ENCODE results near the gene NOL9. TPM values are rescaled to one million over a fixed set of nuclear protein-coding genes. Genes with fewer than 3 reads are reported as not detected.

The NOL9 gene
- total and polyA plus RNA-seq, 10 of the 15 experiments (the other 5 are each of a cell fraction or from before 2014, with no cell fraction given), result 3.9 to 35.9 (median 23.0) TPM

DNA sequence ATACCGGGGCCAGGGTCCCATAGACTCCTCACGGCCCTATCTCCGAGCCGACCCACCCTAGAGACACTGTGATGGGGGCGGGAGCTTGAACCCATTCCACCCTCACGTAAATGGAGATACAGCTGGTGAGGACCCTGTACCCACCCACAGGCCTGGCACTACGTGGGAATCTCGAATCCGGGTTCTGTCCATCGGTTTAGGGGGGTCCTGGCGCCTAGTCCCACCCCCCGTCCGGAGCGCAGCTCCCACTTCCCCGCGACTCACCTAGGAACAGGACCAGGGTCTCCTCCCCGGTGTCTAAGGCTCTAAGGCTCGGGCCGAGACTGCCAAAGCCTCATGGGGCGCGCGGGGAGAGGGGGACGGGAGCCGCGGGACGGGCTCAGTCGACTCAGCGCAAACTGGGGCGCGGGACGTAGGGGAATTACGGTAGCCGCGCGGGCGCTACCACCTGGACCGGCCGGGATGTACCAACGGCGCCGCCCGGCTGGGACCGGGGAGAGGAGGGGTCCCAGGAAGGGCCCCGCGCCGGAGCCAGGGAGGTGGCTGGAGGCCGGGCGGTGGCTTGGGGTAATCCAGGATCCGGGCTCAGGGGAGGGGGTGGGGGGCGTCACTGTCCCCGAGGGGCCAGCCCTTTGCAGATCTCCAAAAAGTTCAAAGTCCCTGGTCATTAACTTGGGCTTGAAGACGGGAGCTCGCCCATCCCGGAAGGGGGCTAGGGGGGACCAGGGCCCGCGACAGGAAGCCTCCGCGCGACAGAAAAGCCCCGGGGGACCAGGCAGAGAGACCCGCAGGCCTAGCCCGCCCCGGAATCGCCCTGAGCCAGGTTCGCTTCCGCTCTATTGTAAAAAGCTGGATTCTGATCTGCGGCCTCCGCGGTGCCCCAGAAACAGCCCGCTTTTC lies 63.9 kb downstream of the NOL9 start (continued):
- TF ChIP-seq, protein P1, sequence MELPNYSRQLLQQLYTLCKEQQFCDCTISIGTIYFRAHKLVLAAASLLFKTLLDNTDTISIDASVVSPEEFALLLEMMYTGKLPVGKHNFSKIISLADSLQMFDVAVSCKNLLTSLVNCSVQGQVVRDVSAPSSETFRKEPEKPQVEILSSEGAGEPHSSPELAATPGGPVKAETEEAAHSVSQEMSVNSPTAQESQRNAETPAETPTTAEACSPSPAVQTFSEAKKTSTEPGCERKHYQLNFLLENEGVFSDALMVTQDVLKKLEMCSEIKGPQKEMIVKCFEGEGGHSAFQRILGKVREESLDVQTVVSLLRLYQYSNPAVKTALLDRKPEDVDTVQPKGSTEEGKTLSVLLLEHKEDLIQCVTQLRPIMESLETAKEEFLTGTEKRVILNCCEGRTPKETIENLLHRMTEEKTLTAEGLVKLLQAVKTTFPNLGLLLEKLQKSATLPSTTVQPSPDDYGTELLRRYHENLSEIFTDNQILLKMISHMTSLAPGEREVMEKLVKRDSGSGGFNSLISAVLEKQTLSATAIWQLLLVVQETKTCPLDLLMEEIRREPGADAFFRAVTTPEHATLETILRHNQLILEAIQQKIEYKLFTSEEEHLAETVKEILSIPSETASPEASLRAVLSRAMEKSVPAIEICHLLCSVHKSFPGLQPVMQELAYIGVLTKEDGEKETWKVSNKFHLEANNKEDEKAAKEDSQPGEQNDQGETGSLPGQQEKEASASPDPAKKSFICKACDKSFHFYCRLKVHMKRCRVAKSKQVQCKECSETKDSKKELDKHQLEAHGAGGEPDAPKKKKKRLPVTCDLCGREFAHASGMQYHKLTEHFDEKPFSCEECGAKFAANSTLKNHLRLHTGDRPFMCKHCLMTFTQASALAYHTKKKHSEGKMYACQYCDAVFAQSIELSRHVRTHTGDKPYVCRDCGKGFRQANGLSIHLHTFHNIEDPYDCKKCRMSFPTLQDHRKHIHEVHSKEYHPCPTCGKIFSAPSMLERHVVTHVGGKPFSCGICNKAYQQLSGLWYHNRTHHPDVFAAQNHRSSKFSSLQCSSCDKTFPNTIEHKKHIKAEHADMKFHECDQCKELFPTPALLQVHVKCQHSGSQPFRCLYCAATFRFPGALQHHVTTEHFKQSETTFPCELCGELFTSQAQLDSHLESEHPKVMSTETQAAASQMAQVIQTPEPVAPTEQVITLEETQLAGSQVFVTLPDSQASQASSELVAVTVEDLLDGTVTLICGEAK (IDR thresholded peaks at IDR 0.05; ENCODE audit: borderline replicate concordance), result peak; percentile 71
- TF ChIP-seq IKZF1 (conservative IDR thresholded peaks at IDR 0.05) (peak; percentile 38; the same call in 1 of the 2 replicates), TCF3 (IDR thresholded peaks at IDR 0.05; ENCODE audit: borderline replicate concordance, insufficient read depth, low read depth, low read length) (peak; percentile 69; the same call in 1 of the 2 replicates), ZNF384 (IDR thresholded peaks at IDR 0.05; ENCODE audit: borderline replicate concordance, low read depth, low read length) (no peak), RCOR1 (conservative IDR thresholded peaks at IDR 0.05; ENCODE audit: low read depth, low read length) (no peak), EZH2 (IDR thresholded peaks at IDR 0.05; ENCODE audit: borderline replicate concordance, control insufficient read depth, low read depth, low read length) (no peak), YY1 (IDR thresholded peaks at IDR 0.05; ENCODE audit: low read depth, low read length) (peak; percentile 84), LARP7 (IDR thresholded peaks at IDR 0.05) (peak; percentile 52; the same call in 1 of the 2 replicates), CHD4 (IDR thresholded peaks at IDR 0.05) (no peak), DPF2 (IDR thresholded peaks at IDR 0.05) (peak; percentile 56), RELA (IDR thresholded peaks at IDR 0.05; ENCODE audit: borderline replicate concordance, partially characterized antibody) (no peak), BACH1 (IDR thresholded peaks at IDR 0.05; ENCODE audit: borderline replicate concordance) (no peak), TCF7 (IDR thresholded peaks at IDR 0.05; ENCODE audit: borderline replicate concordance) (no peak), CBX5 (IDR thresholded peaks at IDR 0.05; ENCODE audit: low read depth) (no peak), ETV6 (conservative IDR thresholded peaks at IDR 0.05 in 1 of 2, IDR thresholded peaks at IDR 0.05 in 1 of 2; ENCODE audit: borderline replicate concordance in 1 of 2, low read depth in 1 of 2) (no peak), POLR2AphosphoS5 (IDR thresholded peaks at IDR 0.05; ENCODE audit: low read length) (0 out of 2 replicates have a peak, but pooled peaks have one; percentile 33), SMC3 (IDR thresholded peaks at IDR 0.05; ENCODE audit: borderline replicate concordance, low read length) (no peak), FOS (IDR thresholded peaks at IDR 0.05; ENCODE audit: borderline replicate concordance, extremely low read depth, insufficient read length) (no peak), FOXK2 (IDR thresholded peaks at IDR 0.05) (peak; percentile 93), SREBF1 (IDR thresholded peaks at IDR 0.05; ENCODE audit: low read length) (peak; percentile 74), ATF7 (IDR thresholded peaks at IDR 0.05; ENCODE audit: low read depth) (peak; percentile 90), KLF5 (IDR thresholded peaks at IDR 0.05; ENCODE audit: partially characterized antibody) (peak; percentile 93), SMARCA5 (IDR thresholded peaks at IDR 0.05) (0 out of 2 replicates have a peak, but pooled peaks have one; percentile 6)
- TF ChIP-seq, protein P2, sequence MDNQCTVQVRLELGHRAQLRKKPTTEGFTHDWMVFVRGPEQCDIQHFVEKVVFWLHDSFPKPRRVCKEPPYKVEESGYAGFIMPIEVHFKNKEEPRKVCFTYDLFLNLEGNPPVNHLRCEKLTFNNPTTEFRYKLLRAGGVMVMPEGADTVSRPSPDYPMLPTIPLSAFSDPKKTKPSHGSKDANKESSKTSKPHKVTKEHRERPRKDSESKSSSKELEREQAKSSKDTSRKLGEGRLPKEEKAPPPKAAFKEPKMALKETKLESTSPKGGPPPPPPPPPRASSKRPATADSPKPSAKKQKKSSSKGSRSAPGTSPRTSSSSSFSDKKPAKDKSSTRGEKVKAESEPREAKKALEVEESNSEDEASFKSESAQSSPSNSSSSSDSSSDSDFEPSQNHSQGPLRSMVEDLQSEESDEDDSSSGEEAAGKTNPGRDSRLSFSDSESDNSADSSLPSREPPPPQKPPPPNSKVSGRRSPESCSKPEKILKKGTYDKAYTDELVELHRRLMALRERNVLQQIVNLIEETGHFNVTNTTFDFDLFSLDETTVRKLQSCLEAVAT (IDR thresholded peaks at IDR 0.05), result 0 out of 2 replicates have a peak, but pooled peaks have one; percentile 28
- TF ChIP-seq, protein P3, sequence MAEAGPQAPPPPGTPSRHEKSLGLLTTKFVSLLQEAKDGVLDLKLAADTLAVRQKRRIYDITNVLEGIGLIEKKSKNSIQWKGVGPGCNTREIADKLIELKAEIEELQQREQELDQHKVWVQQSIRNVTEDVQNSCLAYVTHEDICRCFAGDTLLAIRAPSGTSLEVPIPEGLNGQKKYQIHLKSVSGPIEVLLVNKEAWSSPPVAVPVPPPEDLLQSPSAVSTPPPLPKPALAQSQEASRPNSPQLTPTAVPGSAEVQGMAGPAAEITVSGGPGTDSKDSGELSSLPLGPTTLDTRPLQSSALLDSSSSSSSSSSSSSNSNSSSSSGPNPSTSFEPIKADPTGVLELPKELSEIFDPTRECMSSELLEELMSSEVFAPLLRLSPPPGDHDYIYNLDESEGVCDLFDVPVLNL (IDR thresholded peaks at IDR 0.05; ENCODE audit: low read depth, low read length), result no peak
